Naive B cell (primary cell): ENCODE results near the gene ACTR5. TPM values are rescaled to one million over a fixed set of nuclear protein-coding genes. Genes with fewer than 3 reads are reported as not detected.

Source experiments
- ATAC-seq, 2 donors: fragments of 150-1000 bp; cut with Tn5 transposase; 2 replicates each; pipeline ENCODE4 v1.10.0; 2021; ENCODE audit warnings: low read depth in 2 of 2, mild to moderate bottlenecking in 2 of 2, moderate library complexity in 2 of 2
- DNase-seq: peaks from one replicate; pipeline ENCODE4 v3.0.0; 2022
- H3K27ac Mint-ChIP-seq, 6 donors: one replicate each; pipeline ENCODE4 v1.8.0; 2020 to 2022; ENCODE audit warnings: mild to moderate bottlenecking in 6 of 6, mixed read lengths in 6 of 6, moderate library complexity in 5 of 6, inconsistent platforms in 2 of 6
- H3K27me3 Mint-ChIP-seq, 3 donors: one replicate each; pipeline ENCODE4 v1.8.0; 2021 to 2022; ENCODE audit warnings: mixed read lengths in 3 of 3, mild to moderate bottlenecking in 1 of 3
- H3K36me3 Mint-ChIP-seq, 2 donors: one replicate each; pipeline ENCODE4 v1.8.0; 2020 to 2022; ENCODE audit warnings: mixed read lengths in 2 of 2, inconsistent platforms in 1 of 2, mild to moderate bottlenecking in 1 of 2
- H3K4me1 Mint-ChIP-seq, 3 donors: one replicate each; pipeline ENCODE4 v1.8.0; 2020 to 2022; ENCODE audit warnings: mixed read lengths in 3 of 3, inconsistent platforms in 1 of 3, mild to moderate bottlenecking in 1 of 3, moderate library complexity in 1 of 3
- H3K4me3 Mint-ChIP-seq, 8 donors: one replicate each; pipeline ENCODE4 v1.8.0; 2020 to 2022; ENCODE audit warnings: mild to moderate bottlenecking in 8 of 8, mixed read lengths in 8 of 8, moderate library complexity in 8 of 8, inconsistent platforms in 2 of 8
- H3K9me3 Mint-ChIP-seq, 7 donors: one replicate each; pipeline ENCODE4 v1.8.0; 2020 to 2022; ENCODE audit warnings: mixed read lengths in 7 of 7, mild to moderate bottlenecking in 5 of 7, inconsistent platforms in 2 of 7, moderate library complexity in 1 of 7
- polyA plus RNA-seq, 6 donors: library from polyadenylated mRNA; unstranded; fragments of 300-500 nt; fragmentation: Illumina TruSeq; gene quantifications; one replicate each; pipeline ENCODE4 v1.2.3, GENCODE V29; 2021; ENCODE audit warnings: low read depth in 6 of 6

The ACTR5 gene
- polyA plus RNA-seq, 6 donors from 2014 or later, result 3.5 to 9.6 (median 7.7) TPM

GRCh38 chr20:38759106-38759505 is 10.8 kb downstream of the ACTR5 start:
- Mint-ChIP-seq H3K9me3 (no peaks in the 10 kb centered on the region), H3K36me3 (peaks cover 30 to 67% of the 10 kb centered on the region in 2 donors), H3K27ac (no peak overlapping the region), H3K4me3 (no peak overlapping the region), H3K4me1 (peaks cover 0 to 11% (median 0%) of the 10 kb centered on the region in 3 donors), H3K27me3 (no peaks in the 10 kb centered on the region)
- no peak for DNase-seq
- ATAC-seq, result no peak

- Mint-ChIP-seq H3K4me3 (no peak overlapping the region), H3K9me3 (no peaks in the 10 kb centered on the region), H3K27me3 (no peaks in the 10 kb centered on the region), H3K4me1 (peaks cover 0 to 11% (median 0%) of the 10 kb centered on the region in 3 donors), H3K27ac (peak overlapping the region in 1 of 6 donors; percentile 44), H3K36me3 (peaks cover 27 to 63% of the 10 kb centered on the region in 2 donors)
- ATAC-seq (no peak), DNase-seq (no peak)
These were observed 12.7 kb downstream of the ACTR5 start for GRCh38 chr20:38760978-38761377.

GRCh38 chr20:38762174-38762573 is 13.9 kb downstream of the ACTR5 start:
- ATAC-seq (no peak), DNase-seq (no peak)
- H3K4me1 Mint-ChIP-seq, result peaks cover 0 to 11% (median 0%) of the 10 kb centered on the region in 3 donors
- H3K9me3 Mint-ChIP-seq, result no peaks in the 10 kb centered on the region
- peaks cover 27 to 64% of the 10 kb centered on the region in 2 donors for H3K36me3 Mint-ChIP-seq
- no peak overlapping the region for H3K27ac Mint-ChIP-seq
- no peak overlapping the region for H3K4me3 Mint-ChIP-seq
- H3K27me3 Mint-ChIP-seq, result no peaks in the 10 kb centered on the region

GRCh38 chr20:38763616-38764015 is 15.4 kb downstream of the ACTR5 start:
- H3K27ac Mint-ChIP-seq, result no peak overlapping the region

GRCh38 chr20:38764567-38765318 is 16.5 kb downstream of the ACTR5 start:
- no peak for DNase-seq
- no peak overlapping the region for H3K4me3 Mint-ChIP-seq
- H3K27ac Mint-ChIP-seq, result peak overlapping the region in 1 of 6 donors; percentile 15
- H3K36me3 Mint-ChIP-seq, result peaks cover 33 to 69% of the 10 kb centered on the region in 2 donors
- H3K4me1 Mint-ChIP-seq, result peaks cover 0 to 11% (median 5%) of the 10 kb centered on the region in 3 donors
- no peak for ATAC-seq
- no peaks in the 10 kb centered on the region for H3K27me3 Mint-ChIP-seq
- H3K9me3 Mint-ChIP-seq, result no peaks in the 10 kb centered on the region

More at GRCh38 chr20:38763616-38764015, 15.4 kb downstream of the ACTR5 start:
- no peak for DNase-seq
- Mint-ChIP-seq H3K4me1 (peaks cover 0 to 11% (median 0%) of the 10 kb centered on the region in 3 donors), H3K27me3 (no peaks in the 10 kb centered on the region), H3K4me3 (no peak overlapping the region), H3K36me3 (peaks cover 38 to 66% of the 10 kb centered on the region in 2 donors), H3K9me3 (no peaks in the 10 kb centered on the region)
- ATAC-seq, result no peak

GRCh38 chr20:38766071-38766470 is 17.8 kb downstream of the ACTR5 start:
- DNase-seq (no peak), ATAC-seq (no peak)
- peaks cover 23 to 61% of the 10 kb centered on the region in 2 donors for H3K36me3 Mint-ChIP-seq
- H3K27me3 Mint-ChIP-seq, result no peaks in the 10 kb centered on the region
- no peaks in the 10 kb centered on the region for H3K9me3 Mint-ChIP-seq
- no peak overlapping the region for H3K27ac Mint-ChIP-seq
- no peak overlapping the region for H3K4me3 Mint-ChIP-seq
- peaks cover 0 to 11% (median 5%) of the 10 kb centered on the region in 3 donors for H3K4me1 Mint-ChIP-seq

GRCh38 chr20:38769376-38770295 is 21.4 kb downstream of the ACTR5 start:
- ATAC-seq (no peak), DNase-seq (no peak)
- Mint-ChIP-seq H3K36me3 (peaks cover 45 to 54% of the 10 kb centered on the region in 2 donors), H3K27ac (peak overlapping the region in 3 of 6 donors; percentile 12 to 62 (median 32)), H3K4me3 (peak overlapping the region in 1 of 8 donors; percentile 26), H3K9me3 (peaks cover 4 to 15% (median 7%) of the 10 kb centered on the region in 7 donors), H3K27me3 (no peaks in the 10 kb centered on the region), H3K4me1 (peaks cover 0 to 7% (median 5%) of the 10 kb centered on the region in 3 donors)

- ATAC-seq (no peak), DNase-seq (no peak)
- Mint-ChIP-seq H3K9me3 (peaks cover 4 to 15% (median 7%) of the 10 kb centered on the region in 7 donors), H3K36me3 (peaks cover 48 to 53% of the 10 kb centered on the region in 2 donors), H3K27ac (no peak overlapping the region), H3K4me1 (peaks cover 0 to 7% (median 5%) of the 10 kb centered on the region in 3 donors), H3K27me3 (no peaks in the 10 kb centered on the region), H3K4me3 (no peak overlapping the region)
These were observed 22.3 kb downstream of the ACTR5 start for GRCh38 chr20:38770546-38770945.

- H3K9me3 Mint-ChIP-seq, result peaks cover 4 to 15% (median 7%) of the 10 kb centered on the region in 7 donors
- H3K4me3 Mint-ChIP-seq, result no peak overlapping the region
- no peak overlapping the region for H3K27ac Mint-ChIP-seq
- H3K36me3 Mint-ChIP-seq, result peaks cover 45 to 49% of the 10 kb centered on the region in 2 donors
- no peaks in the 10 kb centered on the region for H3K27me3 Mint-ChIP-seq
- peaks cover 0 to 7% (median 5%) of the 10 kb centered on the region in 3 donors for H3K4me1 Mint-ChIP-seq
- DNase-seq (no peak), ATAC-seq (no peak)
These were observed 22.7 kb downstream of the ACTR5 start for GRCh38 chr20:38770970-38771369.

- Mint-ChIP-seq H3K4me3 (no peak overlapping the region), H3K4me1 (peaks cover 0 to 7% (median 5%) of the 10 kb centered on the region in 3 donors), H3K9me3 (peaks cover 4 to 15% (median 7%) of the 10 kb centered on the region in 7 donors), H3K36me3 (peaks cover 43 to 44% of the 10 kb centered on the region in 2 donors), H3K27ac (no peak overlapping the region), H3K27me3 (no peaks in the 10 kb centered on the region)
- ATAC-seq (no peak), DNase-seq (no peak)
These were observed 23.4 kb downstream of the ACTR5 start for GRCh38 chr20:38771621-38772020.

- DNase-seq (no peak), ATAC-seq (no peak)
- H3K9me3 Mint-ChIP-seq, result peaks cover 4 to 15% (median 7%) of the 10 kb centered on the region in 7 donors
- H3K27me3 Mint-ChIP-seq, result no peaks in the 10 kb centered on the region
- peaks cover 0 to 7% (median 4%) of the 10 kb centered on the region in 3 donors for H3K4me1 Mint-ChIP-seq
- no peak overlapping the region for H3K27ac Mint-ChIP-seq
- peaks cover 30 to 39% of the 10 kb centered on the region in 2 donors for H3K36me3 Mint-ChIP-seq
- H3K4me3 Mint-ChIP-seq, result no peak overlapping the region
These were observed 25.9 kb downstream of the ACTR5 start for GRCh38 chr20:38774167-38774566.

GRCh38 chr20:38776363-38776762 is 28.1 kb downstream of the ACTR5 start:
- peaks cover 21 to 37% of the 10 kb centered on the region in 2 donors for H3K36me3 Mint-ChIP-seq
- H3K27ac Mint-ChIP-seq, result no peak overlapping the region
- H3K9me3 Mint-ChIP-seq, result peaks cover 4 to 15% (median 7%) of the 10 kb centered on the region in 7 donors
- ATAC-seq (no peak), DNase-seq (no peak)
- no peak overlapping the region for H3K4me3 Mint-ChIP-seq
- H3K27me3 Mint-ChIP-seq, result no peaks in the 10 kb centered on the region
- peaks cover 0 to 7% (median 0%) of the 10 kb centered on the region in 3 donors for H3K4me1 Mint-ChIP-seq
